Gastrocnemius medialis (tissue), 4 donors: ENCODE measurements around the gene GAS7. TPM values are rescaled to one million over a fixed set of nuclear protein-coding genes. Genes with fewer than 3 reads are reported as not detected.

Source experiments
- ATAC-seq, 2 donors: fragments of 150-250 bp; one replicate each; pipeline ENCODE4 v1.9.1; 2016
- DNase-seq, 2 donors: peaks; one replicate each; pipeline ENCODE4 v3.0.0-alpha.2; 2019
- H3K27ac ChIP-seq, 4 donors: fragments of 200-600 bp; sonication (generic); 1 replicate in 1 of 4; 2 replicates in 3 of 4; pipeline ENCODE4 v1.5.1; 2016 to 2018; ENCODE audit warnings: mild to moderate bottlenecking in 2 of 4, moderate library complexity in 1 of 4
- H3K27me3 ChIP-seq, 3 donors: fragments of 200-600 bp; sonication (generic) in 2 of 3; 1 replicate in 1 of 3; 2 replicates in 2 of 3; pipeline versions ENCODE4 v1.5.1 to v1.6.0; 2016 to 2019; ENCODE audit warnings: mild to moderate bottlenecking in 1 of 3, moderate library complexity in 1 of 3
- H3K36me3 ChIP-seq, 2 donors: fragments of 200-600 bp; sonication (generic) in 1 of 2; one replicate each; pipeline ENCODE4 v1.5.1; 2017 to 2018
- H3K4me1 ChIP-seq, 2 donors: fragments of 200-600 bp; sonication (generic) in 1 of 2; one replicate each; pipeline ENCODE4 v1.5.1; 2016 to 2017; ENCODE audit warnings: mild to moderate bottlenecking in 2 of 2
- H3K4me3 ChIP-seq, 4 donors: fragments of 200-600 bp; sonication (generic) in 3 of 4; 1 replicate in 1 of 4; 2 replicates in 3 of 4; pipeline ENCODE4 v1.5.1; 2016 to 2019; ENCODE audit warnings: mild to moderate bottlenecking in 2 of 4
- H3K9me3 ChIP-seq, 3 donors: fragments of 200-600 bp; sonication (generic) in 2 of 3; 1 replicate in 1 of 3; 2 replicates in 2 of 3; pipeline ENCODE4 v1.5.1; 2016 to 2019
- POLR2A ChIP-seq, 2 donors: fragments of 450-650 bp; IDR thresholded peaks; one replicate each; pipeline ENCODE4 v1.6.1; 2017; ENCODE audit warnings: antibody characterized with exemption in 2 of 2, mild to moderate bottlenecking in 2 of 2, moderate library complexity in 2 of 2
- in situ Hi-C, 4 donors: fragments of 200-750 bp; cut with MboI; loops; one replicate each; pipeline versions ENCODE4 v1.15.0 to v1.8.0; 2017; ENCODE audit warnings: low sequenced_read_pairs in 4 of 4
- intact Hi-C: fragments of 100-400 bp; cut with DNase I; formaldehyde crosslinking; loops from one replicate; pipeline ENCODE4 v1.15.1; 2023; ENCODE audit warnings: low total_unique reads
- total RNA-seq, 4 donors: library from RNA; depleted of rRNA; stranded (reverse); fragments of >200 nt; gene quantifications; one replicate each; pipeline versions ENCODE4 v1.1.0 to v1.2.3, GENCODE V29; 2016
- TF ChIP-seq, protein P1 (sequence below), 5 experiments: fragments of 450-650 bp in 3 of 5; fragments of 200-600 bp in 2 of 5; sonication (generic) in 2 of 5; IDR thresholded peaks in 4 of 5; conservative IDR thresholded peaks in 1 of 5; 1 replicate in 4 of 5; 2 replicates in 1 of 5; pipeline ENCODE4 v1.5.1; 2016 to 2019; ENCODE audit warnings: antibody characterized with exemption in 5 of 5, mild to moderate bottlenecking in 3 of 5, moderate library complexity in 3 of 5

Gene GAS7
- total RNA-seq, 4 donors from 2014 or later = 5.8 to 7.1 (median 6.1) TPM

DNA sequence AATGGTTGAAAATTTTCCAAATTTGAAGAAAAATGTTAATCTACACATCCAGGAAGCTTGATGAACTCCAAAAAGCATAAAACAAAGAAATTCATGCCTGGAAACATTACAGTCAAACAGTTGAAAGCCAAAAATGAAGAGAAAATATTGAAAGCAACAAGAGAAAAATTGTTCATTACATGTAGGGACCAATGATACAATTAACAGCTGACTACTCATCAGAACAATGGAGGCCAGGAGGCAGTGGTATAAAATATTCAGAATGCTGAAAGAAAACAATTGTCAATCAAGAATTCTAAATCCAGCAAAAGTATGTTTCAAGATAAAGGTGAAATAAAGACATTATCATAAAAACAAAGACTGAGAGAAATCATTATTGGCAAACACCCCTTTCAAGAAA, 315.0 kb downstream of the GAS7 start:
- Histone ChIP-seq H3K9me3 (peaks cover 0 to 10% (median 0%) of the 10 kb centered on the region in 3 donors), H3K27ac (no peak overlapping the region), H3K4me3 (peak overlapping the region in 1 of 4 donors; percentile 10), H3K27me3 (no peaks in the 10 kb centered on the region), H3K4me1 (no peaks in the 10 kb centered on the region), H3K36me3 (no peaks in the 10 kb centered on the region)
- intact Hi-C loops (no loop called here), in situ Hi-C loops (no loop called here)
- TF ChIP-seq, protein P1, sequence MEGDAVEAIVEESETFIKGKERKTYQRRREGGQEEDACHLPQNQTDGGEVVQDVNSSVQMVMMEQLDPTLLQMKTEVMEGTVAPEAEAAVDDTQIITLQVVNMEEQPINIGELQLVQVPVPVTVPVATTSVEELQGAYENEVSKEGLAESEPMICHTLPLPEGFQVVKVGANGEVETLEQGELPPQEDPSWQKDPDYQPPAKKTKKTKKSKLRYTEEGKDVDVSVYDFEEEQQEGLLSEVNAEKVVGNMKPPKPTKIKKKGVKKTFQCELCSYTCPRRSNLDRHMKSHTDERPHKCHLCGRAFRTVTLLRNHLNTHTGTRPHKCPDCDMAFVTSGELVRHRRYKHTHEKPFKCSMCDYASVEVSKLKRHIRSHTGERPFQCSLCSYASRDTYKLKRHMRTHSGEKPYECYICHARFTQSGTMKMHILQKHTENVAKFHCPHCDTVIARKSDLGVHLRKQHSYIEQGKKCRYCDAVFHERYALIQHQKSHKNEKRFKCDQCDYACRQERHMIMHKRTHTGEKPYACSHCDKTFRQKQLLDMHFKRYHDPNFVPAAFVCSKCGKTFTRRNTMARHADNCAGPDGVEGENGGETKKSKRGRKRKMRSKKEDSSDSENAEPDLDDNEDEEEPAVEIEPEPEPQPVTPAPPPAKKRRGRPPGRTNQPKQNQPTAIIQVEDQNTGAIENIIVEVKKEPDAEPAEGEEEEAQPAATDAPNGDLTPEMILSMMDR (IDR thresholded peaks at IDR 0.05 in 4 of 5, conservative IDR thresholded peaks at IDR 0.05 in 1 of 5) = no peak
- TF ChIP-seq POLR2A (IDR thresholded peaks at IDR 0.05) = no peak
- DNase-seq = no peak
- no peak for ATAC-seq

DNA sequence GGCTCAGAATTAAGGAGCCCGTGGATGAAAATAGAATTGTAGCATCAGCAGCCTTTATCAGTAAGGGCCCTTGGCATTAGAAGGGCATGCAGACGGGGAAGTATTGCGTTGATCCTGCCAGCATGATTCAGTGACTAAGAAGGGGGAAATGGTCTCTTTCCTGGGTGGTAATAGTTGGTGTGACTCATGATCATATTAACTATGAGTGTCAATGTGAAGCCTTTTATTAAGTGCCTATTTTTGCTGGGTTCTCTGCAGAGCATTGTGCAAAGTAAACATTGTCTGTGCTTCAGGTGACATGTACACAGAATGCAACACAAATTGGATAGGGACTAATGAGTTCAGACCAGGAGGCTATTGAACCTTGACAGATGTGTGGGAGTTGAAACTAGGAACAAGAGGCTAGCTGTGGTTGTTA, 317.8 kb downstream of the GAS7 start:
- H3K4me1 ChIP-seq = no peaks in the 10 kb centered on the region
- ATAC-seq = no peak
- TF ChIP-seq POLR2A (IDR thresholded peaks at IDR 0.05) = no peak
- TF ChIP-seq, protein P1 (IDR thresholded peaks at IDR 0.05 in 4 of 5, conservative IDR thresholded peaks at IDR 0.05 in 1 of 5) = no peak
- H3K27ac ChIP-seq = no peak overlapping the region
- H3K27me3 ChIP-seq = no peaks in the 10 kb centered on the region
- in situ Hi-C loops (no loop called here), intact Hi-C loops (no loop called here)
- no peak overlapping the region for H3K4me3 ChIP-seq
- peaks cover 0 to 10% (median 0%) of the 10 kb centered on the region in 3 donors for H3K9me3 ChIP-seq
- no peak for DNase-seq
- no peaks in the 10 kb centered on the region for H3K36me3 ChIP-seq

DNA sequence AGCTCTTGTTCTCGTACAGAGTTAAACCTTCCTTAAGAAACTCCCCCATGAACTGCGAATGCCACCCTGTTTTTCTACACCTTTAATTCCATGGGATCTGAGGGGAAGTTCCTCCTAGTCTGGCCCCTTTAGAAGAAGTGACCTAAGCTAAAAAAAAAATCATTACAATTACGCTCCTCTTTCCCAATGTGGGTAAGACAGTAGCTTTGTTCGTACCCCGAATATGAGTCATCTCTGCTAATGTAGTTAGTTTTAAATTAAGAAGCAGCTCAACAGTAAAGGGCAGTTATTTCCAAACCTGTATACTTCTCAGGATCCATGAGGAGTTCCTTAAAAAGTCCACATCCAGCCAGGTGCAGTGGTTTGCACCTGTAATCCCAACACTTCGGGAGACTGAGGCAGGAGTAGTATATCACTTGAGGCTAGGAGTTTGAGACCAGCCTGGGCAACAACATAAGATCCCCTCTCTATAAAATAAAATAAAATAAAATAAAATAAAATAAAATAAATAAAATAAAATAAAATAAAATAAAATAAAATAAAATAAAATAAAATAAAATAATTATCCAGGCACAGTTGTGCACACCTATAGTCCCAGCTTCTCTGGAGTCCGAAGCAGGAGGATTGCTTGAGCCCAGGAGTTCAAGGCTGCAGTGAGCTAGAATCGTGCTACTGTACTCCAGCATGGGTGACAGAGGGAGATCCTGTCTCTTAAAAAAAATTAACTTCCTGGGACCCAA, 319.4 kb downstream of the GAS7 start:
- Histone ChIP-seq H3K4me1 (no peaks in the 10 kb centered on the region), H3K36me3 (no peaks in the 10 kb centered on the region), H3K4me3 (no peak overlapping the region), H3K9me3 (peaks cover 0 to 10% (median 0%) of the 10 kb centered on the region in 3 donors), H3K27ac (no peak overlapping the region), H3K27me3 (no peaks in the 10 kb centered on the region)
- DNase-seq = no peak
- TF ChIP-seq POLR2A (IDR thresholded peaks at IDR 0.05) = no peak
- TF ChIP-seq, protein P1 (IDR thresholded peaks at IDR 0.05 in 4 of 5, conservative IDR thresholded peaks at IDR 0.05 in 1 of 5) = no peak
- intact Hi-C loops = no loop called here
- no peak for ATAC-seq
- in situ Hi-C loops = loop anchor here in 1 of 4 donors (10.0 kb wide), 1 partner anchor 144 kb away; no protein-coding TSS in a partner anchor

DNA sequence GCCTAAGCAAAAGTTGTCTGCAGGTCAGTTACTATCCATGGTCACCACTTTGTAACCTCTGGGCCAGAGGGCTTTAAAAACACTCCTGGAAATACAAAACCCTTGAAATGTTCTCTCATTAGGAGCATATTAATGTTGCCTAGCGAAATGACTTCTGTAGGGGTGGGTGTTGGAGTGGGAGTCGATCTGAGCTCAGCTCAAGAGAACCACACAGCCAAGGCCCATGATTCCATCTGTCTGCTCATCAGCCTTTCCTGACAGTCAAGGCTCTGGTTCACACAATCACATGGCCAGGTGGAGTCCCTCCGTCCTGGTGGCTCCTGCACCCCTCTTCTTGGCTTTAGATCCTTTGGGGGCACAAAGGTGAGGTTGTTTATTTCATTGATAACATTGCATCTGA, 320.1 kb downstream of the GAS7 start:
- TF ChIP-seq, protein P1 (IDR thresholded peaks at IDR 0.05 in 4 of 5, conservative IDR thresholded peaks at IDR 0.05 in 1 of 5) = no peak
- TF ChIP-seq POLR2A (IDR thresholded peaks at IDR 0.05) = no peak
- H3K27me3 ChIP-seq = no peaks in the 10 kb centered on the region
- DNase-seq (no peak), ATAC-seq (no peak)
- no peak overlapping the region for H3K27ac ChIP-seq
- in situ Hi-C loops (loop anchor here in 1 of 4 donors (10.0 kb wide), 1 partner anchor 144 kb away; no protein-coding TSS in a partner anchor), intact Hi-C loops (no loop called here)
- peaks cover 0 to 5% (median 0%) of the 10 kb centered on the region in 3 donors for H3K9me3 ChIP-seq
- H3K36me3 ChIP-seq = no peaks in the 10 kb centered on the region
- no peak overlapping the region for H3K4me3 ChIP-seq
- no peaks in the 10 kb centered on the region for H3K4me1 ChIP-seq
